ENCODE data around the gene ACSBG1. TPM values are rescaled to one million over a fixed set of nuclear protein-coding genes. Genes with fewer than 3 reads are reported as not detected.

The ACSBG1 gene
- total RNA-seq, 3 donors from 2014 or later, result 0.32 to 5.2 (median 0.53) TPM

DNA sequence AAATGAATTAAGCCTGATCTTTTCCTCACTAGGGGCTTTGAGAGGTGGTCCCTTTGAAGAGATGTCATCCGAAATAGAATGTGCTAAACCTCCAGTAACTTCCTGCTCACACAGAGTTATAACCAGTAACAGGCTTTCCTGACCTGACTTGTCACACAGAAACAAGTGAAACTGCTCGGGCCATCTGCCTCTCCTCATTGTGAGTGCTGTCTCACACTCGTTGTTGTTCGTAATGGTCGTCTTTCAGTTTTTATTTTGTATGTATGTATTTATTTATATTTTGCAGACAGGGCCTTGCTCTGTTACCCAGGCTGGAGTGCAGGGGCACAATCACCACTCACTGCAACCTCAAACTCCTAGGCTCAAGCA, 24.0 kb downstream of the ACSBG1 start:
- Histone ChIP-seq H3K4me1 (ENCODE audit: low read depth) (peaks cover 30% of the 10 kb centered on the region), H3K4me3 (no peak overlapping the region), H3K36me3 (ENCODE audit: low read depth) (no peaks in the 10 kb centered on the region), H3K9me3 (no peaks in the 10 kb centered on the region)
- ATAC-seq (peak; percentile 56), DNase-seq (peak in 1 of 3 donors; percentile 45)
- TF ChIP-seq, protein P1, sequence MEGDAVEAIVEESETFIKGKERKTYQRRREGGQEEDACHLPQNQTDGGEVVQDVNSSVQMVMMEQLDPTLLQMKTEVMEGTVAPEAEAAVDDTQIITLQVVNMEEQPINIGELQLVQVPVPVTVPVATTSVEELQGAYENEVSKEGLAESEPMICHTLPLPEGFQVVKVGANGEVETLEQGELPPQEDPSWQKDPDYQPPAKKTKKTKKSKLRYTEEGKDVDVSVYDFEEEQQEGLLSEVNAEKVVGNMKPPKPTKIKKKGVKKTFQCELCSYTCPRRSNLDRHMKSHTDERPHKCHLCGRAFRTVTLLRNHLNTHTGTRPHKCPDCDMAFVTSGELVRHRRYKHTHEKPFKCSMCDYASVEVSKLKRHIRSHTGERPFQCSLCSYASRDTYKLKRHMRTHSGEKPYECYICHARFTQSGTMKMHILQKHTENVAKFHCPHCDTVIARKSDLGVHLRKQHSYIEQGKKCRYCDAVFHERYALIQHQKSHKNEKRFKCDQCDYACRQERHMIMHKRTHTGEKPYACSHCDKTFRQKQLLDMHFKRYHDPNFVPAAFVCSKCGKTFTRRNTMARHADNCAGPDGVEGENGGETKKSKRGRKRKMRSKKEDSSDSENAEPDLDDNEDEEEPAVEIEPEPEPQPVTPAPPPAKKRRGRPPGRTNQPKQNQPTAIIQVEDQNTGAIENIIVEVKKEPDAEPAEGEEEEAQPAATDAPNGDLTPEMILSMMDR (IDR thresholded peaks at IDR 0.05), result no peak
- intact Hi-C loops (cut with DNase I, micrococcal nuclease), result no loop called here

DNA sequence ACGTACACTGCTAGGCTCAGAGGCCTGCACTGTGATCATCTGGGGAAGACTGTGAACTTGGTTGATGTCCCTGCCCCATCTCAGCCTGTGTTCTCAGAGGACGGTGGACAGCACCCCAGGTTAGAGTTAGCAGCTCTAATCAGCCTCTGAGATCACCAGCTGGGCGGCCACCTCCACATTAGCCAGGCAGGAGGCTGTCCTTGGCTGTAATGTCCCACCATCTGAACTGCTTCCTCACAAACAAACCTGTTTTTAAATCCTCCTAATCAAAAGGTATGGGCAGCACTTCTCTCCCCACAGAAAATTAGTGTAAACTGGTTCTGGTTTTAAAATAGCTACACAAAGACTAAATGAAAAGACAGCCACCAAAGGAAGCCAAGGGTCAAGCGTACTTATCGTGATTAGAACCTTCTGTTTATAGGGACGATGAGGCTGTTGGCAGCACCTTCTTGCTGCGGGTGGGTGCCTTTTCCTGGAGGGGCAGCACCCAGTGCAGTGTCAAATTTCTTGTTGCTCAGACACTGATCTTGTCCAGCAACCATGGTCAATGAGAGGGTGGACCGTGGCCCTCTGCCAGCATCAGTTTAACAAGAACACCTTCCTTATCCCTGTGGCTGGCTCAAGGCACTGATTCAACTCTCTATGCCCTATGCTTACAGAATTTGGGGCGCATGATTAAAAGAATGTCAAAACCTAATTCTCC, 24.6 kb downstream of the ACSBG1 start:
- Histone ChIP-seq H3K9me3 (no peaks in the 10 kb centered on the region), H3K4me3 (no peak overlapping the region), H3K4me1 (ENCODE audit: low read depth) (peaks cover 25% of the 10 kb centered on the region), H3K36me3 (ENCODE audit: low read depth) (no peaks in the 10 kb centered on the region)
- peak; percentile 55 for ATAC-seq
- DNase-seq, result peak; percentile 62 to 78 (median 66)
- TF ChIP-seq, protein P1 (IDR thresholded peaks at IDR 0.05), result no peak
- intact Hi-C loops (cut with DNase I, micrococcal nuclease), result no loop called here

DNA sequence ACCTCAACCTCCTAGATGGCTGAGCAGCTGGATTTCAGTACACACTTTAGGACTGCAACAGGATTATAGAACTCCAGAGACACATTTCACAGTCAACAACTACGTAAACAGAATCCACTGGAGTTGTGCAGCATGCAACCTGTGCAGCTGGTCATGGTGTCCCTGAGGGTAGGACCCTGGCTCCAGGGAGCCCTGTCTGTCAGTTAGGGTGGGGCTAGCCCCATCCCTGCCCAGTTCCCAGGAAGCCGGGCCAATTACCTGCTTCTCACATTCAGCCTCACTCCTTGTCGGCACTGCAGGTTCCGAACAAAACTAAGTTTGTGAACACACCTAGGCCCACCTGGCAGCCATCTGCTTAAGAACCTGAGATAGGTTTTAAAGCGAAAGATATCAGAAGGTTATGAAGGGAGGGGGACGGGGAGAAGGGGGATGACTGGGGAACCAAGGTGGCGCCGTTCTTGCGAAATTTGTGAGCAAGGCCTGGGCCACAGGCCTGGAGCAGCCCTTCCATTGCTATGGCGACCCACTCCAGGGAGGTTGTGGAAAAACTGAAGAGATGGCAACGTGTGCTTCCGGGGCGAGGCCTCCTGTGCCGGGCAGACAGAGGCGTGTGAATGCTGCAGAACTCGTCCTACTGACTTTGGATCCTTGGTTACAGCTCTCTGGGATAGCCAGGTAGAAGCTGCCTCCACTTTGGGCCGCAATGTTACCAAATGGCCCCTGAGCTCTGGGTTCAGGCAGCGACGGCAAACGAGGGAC, 25.3 kb downstream of the ACSBG1 start:
- no peaks in the 10 kb centered on the region for H3K9me3 ChIP-seq
- intact Hi-C loops (cut with DNase I, micrococcal nuclease), result no loop called here
- H3K4me3 ChIP-seq, result no peak overlapping the region
- peaks cover 25% of the 10 kb centered on the region for H3K4me1 ChIP-seq (ENCODE audit: low read depth)
- DNase-seq, result peak in 2 of 3 donors; percentile 51 to 53
- TF ChIP-seq, protein P1 (IDR thresholded peaks at IDR 0.05), result no peak
- H3K36me3 ChIP-seq (ENCODE audit: low read depth), result no peaks in the 10 kb centered on the region
- ATAC-seq, result peak; percentile 36

DNA sequence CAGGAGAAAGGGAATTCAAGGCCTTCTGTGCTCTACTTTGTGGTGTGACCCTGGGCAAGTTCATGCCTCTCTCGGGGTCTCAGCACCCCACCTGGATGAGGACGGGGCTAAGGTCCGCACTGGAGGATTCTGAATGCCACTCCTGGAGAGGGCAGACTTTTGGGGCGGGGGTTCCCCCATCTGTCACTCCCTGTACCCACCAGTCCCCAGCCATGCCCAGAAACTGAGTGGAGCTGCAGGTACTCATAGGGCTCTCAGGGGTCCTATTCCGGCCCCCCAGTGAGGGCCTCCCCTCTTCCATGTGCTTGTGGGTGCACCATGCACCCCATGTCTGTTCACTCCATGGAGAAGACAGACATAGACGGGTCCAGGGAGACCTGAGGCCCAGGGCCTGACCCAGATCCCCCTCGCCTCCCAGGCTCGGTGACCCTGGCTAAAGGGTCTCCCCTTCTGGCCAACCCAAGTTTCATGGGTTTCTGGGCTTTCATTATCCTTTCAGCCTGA, 26.0 kb downstream of the ACSBG1 start:
- TF ChIP-seq, protein P1 (IDR thresholded peaks at IDR 0.05), result no peak
- intact Hi-C loops (cut with DNase I, micrococcal nuclease), result no loop called here
- no peak overlapping the region for H3K4me3 ChIP-seq
- H3K4me1 ChIP-seq (ENCODE audit: low read depth), result peaks cover 25% of the 10 kb centered on the region
- ATAC-seq, result no peak
- H3K9me3 ChIP-seq, result no peaks in the 10 kb centered on the region
- DNase-seq, result no peak
- no peaks in the 10 kb centered on the region for H3K36me3 ChIP-seq (ENCODE audit: low read depth)

DNA sequence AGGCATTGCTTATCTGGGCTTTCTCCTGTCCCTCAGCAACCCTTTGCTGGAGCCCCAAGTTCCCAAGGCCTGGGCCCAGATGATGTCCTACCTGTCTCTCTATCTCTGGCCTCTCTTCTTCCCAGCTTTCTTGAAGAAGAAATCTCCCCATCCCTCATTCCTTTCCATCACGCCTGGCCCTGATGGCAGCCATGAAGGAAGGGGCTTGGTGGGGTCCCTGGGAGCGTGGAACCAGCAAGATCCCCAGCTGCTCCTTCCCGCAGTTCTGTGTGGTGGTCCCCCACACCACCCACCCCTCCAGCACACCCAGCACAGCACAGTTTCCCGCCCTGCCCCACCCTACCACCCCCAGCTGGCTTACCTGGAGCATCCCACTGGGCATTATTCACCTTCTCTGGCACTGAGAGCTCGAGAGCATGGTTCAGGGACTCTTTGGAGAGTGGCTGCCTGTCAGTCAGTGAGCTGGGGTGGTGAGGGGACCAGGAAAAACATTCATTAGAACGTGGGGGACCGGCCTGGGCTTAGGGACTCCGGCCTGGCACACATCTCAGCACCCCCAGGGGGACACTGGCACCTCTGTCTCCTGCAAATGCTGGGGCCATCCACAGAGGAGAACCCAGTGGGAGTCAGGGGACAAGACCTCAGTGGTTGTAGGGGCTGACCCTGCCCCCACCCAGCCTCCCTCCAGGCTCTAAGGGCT, 26.6 kb downstream of the ACSBG1 start:
- intact Hi-C loops (cut with DNase I, micrococcal nuclease), result no loop called here
- DNase-seq (no peak), ATAC-seq (no peak)

More for the DNA sequence above, 26.6 kb downstream of the ACSBG1 start:
- no peaks in the 10 kb centered on the region for H3K36me3 ChIP-seq (ENCODE audit: low read depth)
- H3K9me3 ChIP-seq, result no peaks in the 10 kb centered on the region
- H3K4me3 ChIP-seq, result no peak overlapping the region
- H3K4me1 ChIP-seq (ENCODE audit: low read depth), result peaks cover 19% of the 10 kb centered on the region
- TF ChIP-seq, protein P1 (IDR thresholded peaks at IDR 0.05), result no peak

Measured in mucosa of descending colon (tissue), 3 donors.